Astrocyte (in vitro differentiated cells and primary cell): Measurements from ENCODE around the gene WARS2.

Source experiments
- EZH2 ChIP-seq: IDR thresholded peaks from 2 replicates; pipeline ENCODE4 v1.6.1; 2012; ENCODE audit warnings: mild to moderate bottlenecking, low read length, inconsistent platforms; ENCODE audit not compliant: insufficient read depth
- TF ChIP-seq, protein P1 (sequence below): IDR thresholded peaks from 2 replicates; pipeline ENCODE4 v1.5.1; 2011; ENCODE audit warnings: low read depth, mild to moderate bottlenecking, inconsistent platforms, low read length, moderate library complexity; ENCODE audit not compliant: insufficient read depth

DNA sequence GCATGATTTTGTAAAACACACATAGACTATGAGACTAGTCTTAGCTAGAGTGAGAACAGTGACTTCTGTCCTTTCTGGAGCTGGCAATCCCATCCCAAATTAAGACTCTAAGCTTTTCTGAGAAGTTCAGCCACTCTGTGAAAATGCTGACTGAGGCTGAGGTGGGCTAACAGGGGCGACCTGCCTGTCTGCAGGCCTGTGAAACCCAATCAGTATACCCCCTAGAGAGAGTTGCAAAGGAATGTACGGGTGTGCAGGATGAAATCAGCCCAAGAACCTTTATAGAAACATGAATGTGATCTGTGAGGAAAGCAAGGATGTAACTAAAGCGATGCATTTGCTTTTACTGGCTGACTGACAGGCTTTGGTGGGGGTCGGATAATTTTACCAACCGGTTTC lies 136.3 kb downstream of the WARS2 start:
- TF ChIP-seq, protein P1, sequence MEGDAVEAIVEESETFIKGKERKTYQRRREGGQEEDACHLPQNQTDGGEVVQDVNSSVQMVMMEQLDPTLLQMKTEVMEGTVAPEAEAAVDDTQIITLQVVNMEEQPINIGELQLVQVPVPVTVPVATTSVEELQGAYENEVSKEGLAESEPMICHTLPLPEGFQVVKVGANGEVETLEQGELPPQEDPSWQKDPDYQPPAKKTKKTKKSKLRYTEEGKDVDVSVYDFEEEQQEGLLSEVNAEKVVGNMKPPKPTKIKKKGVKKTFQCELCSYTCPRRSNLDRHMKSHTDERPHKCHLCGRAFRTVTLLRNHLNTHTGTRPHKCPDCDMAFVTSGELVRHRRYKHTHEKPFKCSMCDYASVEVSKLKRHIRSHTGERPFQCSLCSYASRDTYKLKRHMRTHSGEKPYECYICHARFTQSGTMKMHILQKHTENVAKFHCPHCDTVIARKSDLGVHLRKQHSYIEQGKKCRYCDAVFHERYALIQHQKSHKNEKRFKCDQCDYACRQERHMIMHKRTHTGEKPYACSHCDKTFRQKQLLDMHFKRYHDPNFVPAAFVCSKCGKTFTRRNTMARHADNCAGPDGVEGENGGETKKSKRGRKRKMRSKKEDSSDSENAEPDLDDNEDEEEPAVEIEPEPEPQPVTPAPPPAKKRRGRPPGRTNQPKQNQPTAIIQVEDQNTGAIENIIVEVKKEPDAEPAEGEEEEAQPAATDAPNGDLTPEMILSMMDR, result no peak
- no peak for TF ChIP-seq EZH2
